Hypothalamus (tissue), 51 donors: ENCODE measurements around the gene WLS.
"Not testable (repeated sequence)": the region's sequence is repeated elsewhere in the genome, so short reads cannot be mapped to it uniquely, and the experiment has no call there.

ENCODE experiments used
- DNase-seq, 51 donors: peaks; one replicate each; lab custom pipeline; 2025; lab: John Stamatoyannopoulos, UW

The WLS gene

DNA sequence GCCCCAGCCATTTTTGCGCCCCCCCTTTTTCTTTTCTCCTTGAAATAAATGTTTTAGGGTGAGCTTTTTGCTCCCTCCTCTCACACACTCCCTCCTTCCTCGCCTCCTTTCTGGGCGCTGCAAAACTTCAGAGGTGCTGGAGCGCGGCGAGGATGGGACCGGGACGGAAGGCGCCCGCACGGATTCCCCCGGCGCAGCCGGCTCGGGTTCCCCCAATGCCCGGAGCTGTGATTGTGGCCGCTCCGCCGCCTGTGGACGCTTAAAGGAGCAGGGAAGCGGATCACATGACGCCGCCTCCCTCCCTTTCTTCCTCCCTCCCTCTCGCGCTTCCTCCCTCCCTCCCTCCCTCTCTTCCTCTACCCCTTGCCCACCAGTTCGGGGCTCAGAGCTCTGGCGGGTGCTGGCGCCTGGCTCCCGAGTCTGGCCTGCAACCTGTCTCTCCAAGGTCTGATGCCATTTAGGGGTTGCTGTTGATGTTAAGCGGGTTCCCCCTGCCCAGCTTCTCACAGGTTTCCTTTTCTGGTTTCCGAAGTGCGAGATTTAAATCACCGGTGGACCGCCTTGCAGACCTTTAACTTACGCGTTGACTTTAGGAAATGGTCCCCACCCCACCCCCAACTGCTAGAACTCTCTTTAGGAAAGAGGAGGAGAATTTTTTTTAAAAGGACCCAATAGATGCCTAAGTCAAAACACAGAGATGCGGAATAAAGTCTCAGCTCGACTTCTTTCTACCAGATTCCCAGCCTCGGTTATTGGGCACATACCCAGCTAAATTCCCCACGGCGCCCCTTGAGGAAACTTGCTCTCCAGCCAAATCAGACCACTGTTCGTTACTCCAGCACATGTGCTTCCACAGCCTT, at the start of gene WLS:
WLS (minus strand) TSS at position 235 of the 860 bp plus-strand sequence; CDS start at position 11, 224 bp downstream.
- peak in 48 of 51 donors; percentile 20 to 82 (median 62) for DNase-seq

GRCh38 chr1:68280286-68280685, 48.0 kb upstream of the WLS start:
- no peak for DNase-seq

- DNase-seq: no peak
Measured at GRCh38 chr1:68279846-68280245, 47.5 kb upstream of the WLS start.

DNA sequence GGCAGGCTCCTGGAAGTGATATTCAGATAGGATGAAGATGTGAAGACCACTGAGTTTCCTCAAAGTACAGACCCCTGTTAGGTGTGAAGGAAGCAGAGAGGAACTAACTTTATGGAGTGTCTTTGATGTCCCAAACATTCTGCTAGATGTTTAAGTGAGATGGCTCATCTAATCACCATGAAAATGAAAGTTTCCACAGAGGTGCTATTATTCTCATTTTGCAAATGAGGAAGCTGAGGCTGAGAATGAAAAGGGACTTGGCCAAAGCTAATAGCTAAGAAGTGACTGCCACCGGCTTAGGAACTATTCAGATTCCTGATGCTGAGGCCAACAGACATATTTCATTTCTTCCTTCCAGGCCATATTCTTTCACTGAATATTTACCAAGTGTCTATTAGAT, 45.9 kb upstream of the WLS start:
- no peak for DNase-seq

- no peak for DNase-seq
Measured at GRCh38 chr1:68276448-68276847, 44.1 kb upstream of the WLS start.

GRCh38 chr1:68273530-68273929, 41.2 kb upstream of the WLS start:
- DNase-seq: no peak

GRCh38 chr1:68271596-68271995, 39.3 kb upstream of the WLS start:
- no peak for DNase-seq

- no peak for DNase-seq
Measured at GRCh38 chr1:68270951-68271350, 38.6 kb upstream of the WLS start.

DNA sequence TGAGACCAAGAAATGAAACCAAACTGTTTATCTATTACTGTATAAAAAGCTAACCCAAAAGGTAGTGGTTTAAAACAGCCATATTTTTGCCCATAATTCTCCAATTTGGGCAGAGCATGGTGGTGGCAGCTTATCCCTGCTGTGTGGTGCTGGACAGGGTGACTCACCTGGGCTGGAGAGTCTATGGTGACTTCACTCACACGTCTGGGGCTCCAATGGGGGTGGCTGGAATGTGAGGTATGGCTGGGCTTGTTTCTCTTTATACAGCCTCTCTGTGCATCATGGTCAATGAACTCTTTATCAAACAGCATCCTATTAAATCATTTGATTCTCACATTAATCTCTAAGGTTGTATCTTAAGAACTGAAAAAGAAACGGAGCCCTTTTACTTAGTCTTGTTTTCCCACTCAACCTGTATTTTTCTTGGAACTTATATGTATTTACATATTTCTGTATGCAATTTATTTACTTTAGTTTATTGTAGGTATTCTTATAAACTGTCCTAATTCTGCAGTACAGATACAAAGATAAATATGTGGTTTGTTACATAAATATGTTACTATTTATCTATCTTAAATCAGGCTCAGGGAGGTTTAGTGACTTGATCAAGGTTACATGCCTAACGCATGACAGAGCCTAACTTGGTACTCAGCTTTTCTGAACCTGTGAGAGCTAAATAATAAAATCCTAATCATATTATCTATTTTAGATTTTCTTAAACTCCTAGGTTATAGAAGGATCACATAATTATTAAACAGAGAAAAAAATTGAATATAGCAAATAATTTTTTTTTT, 37.5 kb upstream of the WLS start:
- no peak for DNase-seq

DNA sequence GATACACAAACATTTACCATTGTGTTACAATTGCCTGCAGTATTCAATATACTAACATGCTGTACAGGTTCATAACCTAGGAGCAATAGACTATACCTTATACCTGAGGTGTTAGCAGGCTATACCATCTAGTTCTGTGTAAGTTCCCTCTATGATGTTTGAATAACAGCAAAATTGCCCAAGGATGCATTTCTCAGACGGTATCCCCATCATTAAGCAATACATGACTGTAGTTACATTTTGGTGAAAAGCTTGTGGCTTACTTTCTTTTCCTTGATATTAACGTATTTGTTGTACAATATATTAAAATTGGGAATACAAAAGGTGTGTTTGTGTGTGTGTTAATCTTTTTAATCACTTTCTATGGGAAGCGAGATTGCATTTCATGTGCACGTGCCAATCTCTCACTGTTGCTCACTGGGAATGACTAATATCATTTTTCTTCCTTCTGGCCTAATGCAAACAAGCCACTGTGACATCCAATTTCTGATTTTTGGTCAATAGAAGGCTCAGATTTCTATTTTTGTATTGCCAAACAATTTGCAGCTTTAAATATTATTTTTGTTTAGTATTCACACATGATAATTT, 36.7 kb upstream of the WLS start:
- no peak for DNase-seq

DNA sequence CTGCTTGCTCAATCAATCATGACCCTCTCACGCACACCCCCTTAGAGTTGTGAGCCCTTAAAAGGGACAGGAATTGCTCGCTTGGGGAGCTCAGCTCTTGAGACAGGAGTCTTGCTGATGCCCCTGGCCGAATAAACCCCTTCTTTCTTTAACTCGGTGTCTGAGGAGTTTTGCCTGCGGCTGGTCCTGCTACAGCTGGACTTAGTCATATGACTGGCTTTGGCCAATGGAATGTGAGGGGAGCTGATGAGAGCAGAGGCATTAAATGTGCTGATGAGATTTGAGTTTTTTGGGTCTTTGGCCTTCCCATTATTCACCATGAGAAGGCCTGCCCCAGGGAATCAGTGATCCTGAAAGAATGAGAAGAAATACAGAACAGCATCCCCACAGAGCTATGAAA, 24.5 kb upstream of the WLS start:
- DNase-seq: not testable (repeated sequence)

DNA sequence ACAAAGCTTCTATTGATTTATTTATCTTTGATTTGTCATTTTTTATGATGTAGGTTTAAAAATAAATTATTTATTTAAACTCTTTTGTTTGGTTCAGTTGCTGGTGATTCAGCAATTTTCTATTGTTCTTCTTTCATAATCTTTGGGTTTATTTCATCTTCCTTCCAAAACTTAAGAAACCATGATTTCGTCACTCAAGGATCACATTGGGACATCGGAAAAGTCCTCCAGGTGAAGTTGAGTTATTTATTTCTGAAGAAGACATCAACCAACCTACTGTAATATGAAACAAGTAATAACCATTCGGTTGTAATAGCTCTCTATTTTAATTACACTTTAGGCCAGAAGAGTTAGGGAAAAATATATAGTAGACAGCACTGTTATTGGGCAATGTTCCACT, 23.0 kb upstream of the WLS start:
- no peak for DNase-seq

DNA sequence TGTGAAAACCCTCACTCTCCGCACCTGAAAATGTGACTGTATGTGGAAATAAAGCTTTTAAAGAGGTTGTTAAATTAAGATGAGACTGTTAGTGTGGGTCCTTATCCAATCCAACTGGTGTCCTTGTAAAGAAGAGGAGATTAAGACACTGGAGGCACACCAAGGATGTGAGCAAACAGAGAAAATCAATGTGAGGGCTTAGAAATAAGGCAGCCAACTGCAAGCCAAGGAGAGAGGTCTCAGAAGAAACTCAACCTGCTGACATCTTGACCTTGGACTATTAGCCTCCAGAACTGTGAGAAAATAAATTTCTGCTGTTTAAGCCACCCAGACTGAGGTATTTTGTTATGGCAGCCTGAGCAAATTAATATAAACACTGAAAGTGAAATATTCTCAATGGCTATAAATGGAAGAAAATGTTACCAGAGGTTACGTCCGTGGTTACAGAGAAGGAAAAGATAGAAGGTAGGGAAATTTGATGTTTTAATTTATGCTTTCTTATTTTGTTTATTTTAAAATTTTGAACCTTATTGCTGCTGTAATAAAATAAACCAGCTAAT, 22.4 kb upstream of the WLS start:
- DNase-seq: no peak

DNA sequence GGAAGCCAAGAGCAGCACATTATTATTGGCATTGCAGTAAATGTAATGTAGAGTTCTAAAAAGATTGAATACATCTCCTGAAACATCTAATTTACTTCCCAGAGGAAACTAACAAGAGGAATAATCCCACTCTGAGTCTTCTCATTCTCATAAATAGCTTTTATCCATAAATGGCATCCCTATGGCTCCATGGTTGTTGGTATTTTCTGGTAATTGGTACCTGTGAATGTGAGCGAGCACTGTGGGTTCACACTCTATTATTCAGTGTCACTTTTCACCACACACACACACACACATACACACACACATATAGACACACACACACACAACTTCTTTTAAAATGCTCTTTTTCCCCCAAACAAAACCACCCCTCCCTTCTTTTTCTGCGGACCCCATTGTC, 4.7 kb upstream of the WLS start:
- no peak for DNase-seq

DNA sequence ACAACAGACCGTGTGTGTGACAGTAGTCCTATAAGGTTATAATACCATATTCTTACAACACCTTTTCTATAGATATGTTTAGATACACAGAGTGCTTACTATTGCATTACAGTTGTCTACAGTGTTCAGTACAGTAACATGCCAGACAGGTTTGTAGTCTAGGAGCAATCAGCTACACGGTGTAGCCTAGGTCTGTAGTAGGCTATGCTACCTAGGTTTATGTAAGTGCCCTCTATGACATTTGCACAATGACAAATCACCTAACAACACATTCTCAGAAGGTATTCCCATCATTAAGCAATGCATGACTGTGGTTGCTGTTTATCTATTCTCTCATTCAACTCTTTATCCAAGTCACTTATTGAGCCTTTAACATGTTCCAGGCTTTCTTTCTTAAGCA, 1.8 kb upstream of the WLS start:
- no peak for DNase-seq

GRCh38 chr1:68233202-68233601, 879 bp upstream of the WLS start:
- no peak for DNase-seq

DNA sequence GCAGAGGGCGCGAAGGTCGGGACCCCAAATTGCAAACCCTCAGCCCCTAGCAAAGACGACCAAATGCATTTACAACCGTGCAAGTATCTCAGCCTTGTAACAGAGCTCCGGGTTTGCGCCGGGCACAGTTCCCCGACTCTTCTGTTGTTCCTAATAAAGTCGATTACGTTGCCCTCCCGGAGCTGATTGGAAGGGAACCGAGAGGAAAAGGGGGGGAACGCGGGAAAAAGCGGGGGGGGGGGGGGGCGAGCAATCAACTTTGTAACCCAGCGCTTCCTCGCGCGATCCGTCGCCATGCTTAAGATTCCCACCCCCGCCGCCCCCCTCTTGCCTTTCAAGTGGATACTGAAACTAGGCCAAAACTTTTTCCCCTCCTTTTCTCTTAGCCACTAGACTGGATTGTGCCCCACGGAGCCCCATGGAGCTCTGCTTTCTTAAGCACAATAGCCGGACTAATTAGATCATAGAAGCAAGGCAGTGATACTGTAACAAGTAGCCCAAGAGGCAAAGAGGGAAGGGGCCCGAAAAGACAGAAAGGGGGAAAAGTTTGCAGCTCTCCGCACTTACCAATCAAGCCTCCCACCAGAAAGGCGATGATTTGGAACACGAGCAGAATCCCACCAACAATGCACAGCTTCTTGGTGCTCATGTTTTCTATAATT, 565 bp downstream of the WLS start:
- DNase-seq: peak in 34 of 51 donors; percentile 13 to 80 (median 37)

DNA sequence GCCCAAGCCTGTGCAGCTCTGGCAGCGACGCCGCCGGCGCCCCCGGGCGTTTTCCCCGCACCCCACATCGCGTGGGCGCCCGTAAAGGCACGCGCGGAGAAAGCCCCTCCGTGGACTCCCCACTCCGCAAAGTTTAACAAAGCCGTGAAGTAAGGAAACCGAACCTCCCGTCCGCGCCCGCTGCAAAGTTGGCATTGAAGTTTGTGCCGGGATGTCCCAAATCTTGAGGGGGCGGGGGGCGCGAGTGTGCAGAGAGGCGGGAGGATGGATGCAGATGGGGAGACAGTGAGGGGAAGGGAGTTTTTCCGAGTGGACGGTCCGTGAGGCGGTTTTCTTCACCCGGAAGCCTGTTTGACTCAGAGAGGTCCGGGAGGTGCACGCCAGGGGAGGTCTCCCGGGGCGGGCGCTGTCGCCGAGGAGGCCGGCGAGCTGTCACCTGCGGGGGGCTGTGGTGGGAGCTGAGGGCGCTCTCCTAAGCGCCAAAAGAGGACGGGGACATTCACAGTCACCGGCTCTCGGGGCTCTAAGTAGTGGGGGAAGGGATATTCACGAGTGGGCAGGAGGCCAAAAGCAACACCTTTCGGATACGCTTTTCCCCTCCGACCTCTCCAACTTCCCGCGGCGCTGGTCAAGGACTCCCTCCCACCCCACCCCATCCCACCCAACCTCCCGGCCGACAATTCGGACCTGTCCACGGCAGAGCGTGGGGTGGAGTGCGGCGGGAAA, 1.3 kb downstream of the WLS start:
- DNase-seq: peak in 12 of 51 donors; percentile 14 to 60 (median 34)

GRCh38 chr1:68230484-68230802, 1.9 kb downstream of the WLS start:
- DNase-seq: peak in 1 of 51 donors; percentile 17
